Omental fat pad (tissue), 4 donors: ENCODE data around the gene HIBADH. TPM values are rescaled to one million over a fixed set of nuclear protein-coding genes. Genes with fewer than 3 reads are reported as not detected.

Experiments
- ATAC-seq: fragments of 150-250 bp; one replicate; pipeline ENCODE4 v1.9.1; 2016; ENCODE audit warnings: mild to moderate bottlenecking, moderate library complexity; ENCODE audit not compliant: low FRiP score
- DNase-seq: peaks from one replicate; pipeline ENCODE4 v3.0.0-alpha.2; 2019; ENCODE audit warnings: low spot score
- CTCF ChIP-seq, 3 donors: fragments of 450-650 bp; IDR thresholded peaks; one replicate each; pipeline ENCODE4 v1.5.1; 2016 to 2017; ENCODE audit warnings: antibody characterized with exemption in 3 of 3, mild to moderate bottlenecking in 3 of 3, moderate library complexity in 2 of 3
- total RNA-seq, 4 donors: library from RNA; depleted of rRNA; stranded (reverse); fragments of >200 nt; gene quantifications; one replicate each; pipeline ENCODE4 v1.1.0, GENCODE V29; 2016

Gene HIBADH
- total RNA-seq, 4 donors from 2014 or later = 35.9 to 71.5 (median 58.6) TPM

GRCh38 chr7:27560706-27561235 lies 101.9 kb downstream of the HIBADH start:
- no peak for DNase-seq
- no peak for ATAC-seq
- no peak for TF ChIP-seq CTCF (IDR thresholded peaks at IDR 0.05)

GRCh38 chr7:27555670-27556069 lies 107.0 kb downstream of the HIBADH start:
- no peak for TF ChIP-seq CTCF (IDR thresholded peaks at IDR 0.05)
- ATAC-seq (no peak), DNase-seq (no peak)

- no peak for ATAC-seq
- no peak for TF ChIP-seq CTCF (IDR thresholded peaks at IDR 0.05)
Measured at GRCh38 chr7:27554826-27555225, 107.9 kb downstream of the HIBADH start.

GRCh38 chr7:27553273-27553672 lies 109.4 kb downstream of the HIBADH start:
- ATAC-seq (no peak), DNase-seq (no peak)
- TF ChIP-seq CTCF (IDR thresholded peaks at IDR 0.05) = no peak

More at GRCh38 chr7:27554826-27555225, 107.9 kb downstream of the HIBADH start:
- no peak for DNase-seq

GRCh38 chr7:27551803-27552400 lies 110.8 kb downstream of the HIBADH start:
- no peak for DNase-seq
- ATAC-seq = no peak
- TF ChIP-seq CTCF (IDR thresholded peaks at IDR 0.05) = no peak

GRCh38 chr7:27549606-27550005 lies 113.1 kb downstream of the HIBADH start:
- ATAC-seq = no peak
- no peak for DNase-seq
- TF ChIP-seq CTCF (IDR thresholded peaks at IDR 0.05) = no peak

- ATAC-seq = no peak
- no peak for TF ChIP-seq CTCF (IDR thresholded peaks at IDR 0.05)
- no peak for DNase-seq
Measured at GRCh38 chr7:27548304-27548703, 114.4 kb downstream of the HIBADH start.
